Measurements from ENCODE around the gene TICAM1. TPM values are rescaled to one million over a fixed set of nuclear protein-coding genes. Genes with fewer than 3 reads are reported as not detected.

The TICAM1 gene
- total RNA-seq, 1 experiment from 2014 or later, result 0.48 TPM

DNA sequence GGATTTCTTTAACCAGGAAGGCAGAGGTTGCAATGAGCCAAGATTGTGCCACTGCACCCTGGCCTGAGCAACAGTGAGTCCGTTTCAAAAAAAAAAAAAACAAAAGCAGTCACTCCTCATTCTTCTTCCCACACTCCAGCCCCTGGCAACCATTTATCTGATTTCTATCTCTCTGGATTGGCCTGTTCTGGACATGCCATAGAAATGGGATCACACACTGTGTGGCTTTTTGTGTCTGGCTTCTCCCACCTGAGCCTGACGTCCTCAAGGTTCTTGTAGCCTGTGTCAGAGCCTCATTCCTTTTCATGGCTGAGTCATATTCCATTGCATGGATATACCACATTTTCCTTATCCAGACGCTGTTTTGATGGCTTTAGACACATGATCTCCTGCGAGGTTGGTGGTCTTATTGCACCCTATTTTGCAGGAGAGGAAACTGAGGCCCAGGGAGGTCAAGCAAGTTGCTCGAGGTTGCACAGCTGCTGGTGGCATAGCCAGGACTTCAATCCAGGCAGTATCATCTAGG lies 55.8 kb downstream of the TICAM1 start:
- no peak overlapping the region for H2BK5ac ChIP-seq (ENCODE audit: insufficient read length, low read length)
- Mint-ChIP-seq H3K4me3 (no peak overlapping the region; a peak in 1 of 5 replicates), H3K27me3 (ENCODE audit: low read depth) (peaks cover 43% of the 10 kb centered on the region), H3K4me1 (peaks cover 0 to 3% of the 10 kb centered on the region in 2 experiments; a peak in 1 of 4 replicates), H3K36me3 (ENCODE audit: insufficient read depth in 1 of 3, low read depth in 3 of 3) (no peaks in the 10 kb centered on the region), H3K9me3 (0 out of 5 replicates have a peak, but pooled peaks cover 0 to 1% of the 10 kb centered on the region in 2 experiments), H3K27ac (no peak overlapping the region)
- no peak overlapping the region for H2BK15ac ChIP-seq (ENCODE audit: low read depth, low read length)
- H3K4ac ChIP-seq (ENCODE audit: low read depth, low read length), result no peak overlapping the region
- no peak overlapping the region for H3T11ph ChIP-seq (ENCODE audit: low read length)
- no peak overlapping the region for H3K9ac ChIP-seq (ENCODE audit: extremely low read depth, insufficient read length, low read length)
- no peak overlapping the region for H3K27ac ChIP-seq (ENCODE audit: insufficient read length, low read depth, low read length)
- H3K23me2 ChIP-seq (ENCODE audit: insufficient read length, low read depth, low read length, poor library complexity, severe bottlenecking), result no peaks in the 10 kb centered on the region
- no peak overlapping the region for H2AK5ac ChIP-seq (ENCODE audit: insufficient read length, low read length)
- WGBS (ENCODE audit: extremely low coverage, insufficient read length, low lambda C conversion rate), result no CpG with 5 or more reads among the region's 5 CpGs
- DNase-seq, result no peak
- H3K4me1 ChIP-seq (ENCODE audit: insufficient read depth, low read length), result no peaks in the 10 kb centered on the region
- H4K20me1 ChIP-seq (ENCODE audit: control insufficient read depth, insufficient read depth, insufficient read length), result no peaks in the 10 kb centered on the region
- H3K56ac ChIP-seq (ENCODE audit: insufficient read length, low read depth, low read length), result no peak overlapping the region
- H3K14ac ChIP-seq (ENCODE audit: insufficient read depth, low read length), result no peak overlapping the region
- no peak overlapping the region for H2BK120ac ChIP-seq (ENCODE audit: low read depth, low read length, poor library complexity, severe bottlenecking)
- H3K9me3 ChIP-seq (ENCODE audit: control insufficient read depth, low read depth, low read length), result no peaks in the 10 kb centered on the region
- no peak overlapping the region for H3K18ac ChIP-seq (ENCODE audit: insufficient read length, low read depth, low read length)
- H3K23ac ChIP-seq (ENCODE audit: insufficient read length, low read depth, low read length), result no peak overlapping the region
- H4K91ac ChIP-seq (ENCODE audit: insufficient read length, low read depth, low read length), result no peak overlapping the region
- no peak overlapping the region for H4K8ac ChIP-seq (replicated peaks; ENCODE audit: insufficient read length, low read depth, low read length)
- TF ChIP-seq, protein P1, sequence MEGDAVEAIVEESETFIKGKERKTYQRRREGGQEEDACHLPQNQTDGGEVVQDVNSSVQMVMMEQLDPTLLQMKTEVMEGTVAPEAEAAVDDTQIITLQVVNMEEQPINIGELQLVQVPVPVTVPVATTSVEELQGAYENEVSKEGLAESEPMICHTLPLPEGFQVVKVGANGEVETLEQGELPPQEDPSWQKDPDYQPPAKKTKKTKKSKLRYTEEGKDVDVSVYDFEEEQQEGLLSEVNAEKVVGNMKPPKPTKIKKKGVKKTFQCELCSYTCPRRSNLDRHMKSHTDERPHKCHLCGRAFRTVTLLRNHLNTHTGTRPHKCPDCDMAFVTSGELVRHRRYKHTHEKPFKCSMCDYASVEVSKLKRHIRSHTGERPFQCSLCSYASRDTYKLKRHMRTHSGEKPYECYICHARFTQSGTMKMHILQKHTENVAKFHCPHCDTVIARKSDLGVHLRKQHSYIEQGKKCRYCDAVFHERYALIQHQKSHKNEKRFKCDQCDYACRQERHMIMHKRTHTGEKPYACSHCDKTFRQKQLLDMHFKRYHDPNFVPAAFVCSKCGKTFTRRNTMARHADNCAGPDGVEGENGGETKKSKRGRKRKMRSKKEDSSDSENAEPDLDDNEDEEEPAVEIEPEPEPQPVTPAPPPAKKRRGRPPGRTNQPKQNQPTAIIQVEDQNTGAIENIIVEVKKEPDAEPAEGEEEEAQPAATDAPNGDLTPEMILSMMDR (conservative IDR thresholded peaks at IDR 0.05), result no peak
- H3K79me1 ChIP-seq (ENCODE audit: insufficient read depth, low read depth, low read length, poor library complexity, severe bottlenecking), result no peaks in the 10 kb centered on the region
- H4K5ac ChIP-seq (ENCODE audit: insufficient read length, low read depth, low read length), result no peak overlapping the region
- H2BK12ac ChIP-seq (ENCODE audit: insufficient read length, low read depth, low read length), result no peak overlapping the region
- H2AFZ ChIP-seq (ENCODE audit: low read length), result no peak overlapping the region
- no peak overlapping the region for H3K4me2 ChIP-seq (ENCODE audit: insufficient read depth, insufficient read length, low read length)
- H2BK20ac ChIP-seq (ENCODE audit: low read depth, low read length, poor library complexity, severe bottlenecking), result no peak overlapping the region
- no peaks in the 10 kb centered on the region for H3K27me3 ChIP-seq (ENCODE audit: insufficient read depth, low read length)
- H3K79me2 ChIP-seq (ENCODE audit: insufficient read depth, low read length), result no peaks in the 10 kb centered on the region
